Spleen (tissue), 7 donors: ENCODE data around the gene FAM107B.

Experiments used
- POLR2A ChIP-seq, 3 donors: fragments of 450-650 bp; IDR thresholded peaks; one replicate each; pipeline ENCODE4 v1.5.1; 2017; ENCODE audit warnings: antibody characterized with exemption in 3 of 3, mild to moderate bottlenecking in 1 of 3
- POLR2AphosphoS5 ChIP-seq, 3 donors: sonication (generic); formaldehyde crosslinking; IDR thresholded peaks; one replicate each; pipeline ENCODE4 v1.5.1; 2017; ENCODE audit warnings: antibody characterized with exemption in 3 of 3
- TF ChIP-seq, protein P1 (sequence below), 11 experiments: fragments of 200-600 bp in 7 of 11; fragments of 450-650 bp in 4 of 11; sonication (generic) in 4 of 11; IDR thresholded peaks in 8 of 11; conservative IDR thresholded peaks in 3 of 11; 1 replicate in 7 of 11; 2 replicates in 4 of 11; pipeline versions ENCODE4 v1.4.0 to v1.8.0; 2016 to 2021; ENCODE audit warnings: antibody characterized with exemption in 11 of 11, inconsistent platforms in 4 of 11, mild to moderate bottlenecking in 1 of 11
- donor health status: DM: no; HTN: no; CAD: no; lungs with moderate emphysema.
- donor health status: DM: no; HTN: no; CAD: no.
- donor health status: DM: no; HTN: no; CAD: no.

- TF ChIP-seq, protein P1, sequence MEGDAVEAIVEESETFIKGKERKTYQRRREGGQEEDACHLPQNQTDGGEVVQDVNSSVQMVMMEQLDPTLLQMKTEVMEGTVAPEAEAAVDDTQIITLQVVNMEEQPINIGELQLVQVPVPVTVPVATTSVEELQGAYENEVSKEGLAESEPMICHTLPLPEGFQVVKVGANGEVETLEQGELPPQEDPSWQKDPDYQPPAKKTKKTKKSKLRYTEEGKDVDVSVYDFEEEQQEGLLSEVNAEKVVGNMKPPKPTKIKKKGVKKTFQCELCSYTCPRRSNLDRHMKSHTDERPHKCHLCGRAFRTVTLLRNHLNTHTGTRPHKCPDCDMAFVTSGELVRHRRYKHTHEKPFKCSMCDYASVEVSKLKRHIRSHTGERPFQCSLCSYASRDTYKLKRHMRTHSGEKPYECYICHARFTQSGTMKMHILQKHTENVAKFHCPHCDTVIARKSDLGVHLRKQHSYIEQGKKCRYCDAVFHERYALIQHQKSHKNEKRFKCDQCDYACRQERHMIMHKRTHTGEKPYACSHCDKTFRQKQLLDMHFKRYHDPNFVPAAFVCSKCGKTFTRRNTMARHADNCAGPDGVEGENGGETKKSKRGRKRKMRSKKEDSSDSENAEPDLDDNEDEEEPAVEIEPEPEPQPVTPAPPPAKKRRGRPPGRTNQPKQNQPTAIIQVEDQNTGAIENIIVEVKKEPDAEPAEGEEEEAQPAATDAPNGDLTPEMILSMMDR (IDR thresholded peaks at IDR 0.05 in 8 of 11, conservative IDR thresholded peaks at IDR 0.05 in 3 of 11): no peak
- no peak for TF ChIP-seq POLR2A (IDR thresholded peaks at IDR 0.05)
- no peak for TF ChIP-seq POLR2AphosphoS5 (IDR thresholded peaks at IDR 0.05)
These were observed 173.4 kb downstream of the FAM107B start for GRCh38 chr10:14601326-14601725.
